Testis (tissue), 3 donors: ENCODE measurements around the gene PNO1. TPM values are rescaled to one million over a fixed set of nuclear protein-coding genes. Genes with fewer than 3 reads are reported as not detected.

ENCODE experiments used
- DNase-seq: peaks from one replicate; pipeline ENCODE4 v3.0.0-alpha.2; 2019
- H3K27ac ChIP-seq, 2 donors: fragments of 200-600 bp; sonication (generic); one replicate each; pipeline ENCODE4 v1.5.1; 2019
- H3K27me3 ChIP-seq: fragments of 200-600 bp; sonication (generic); one replicate; pipeline ENCODE4 v1.5.1; 2019
- H3K36me3 ChIP-seq: fragments of 200-600 bp; sonication (generic); one replicate; pipeline ENCODE4 v1.5.1; 2017; ENCODE audit warnings: low read depth; ENCODE audit errors: missing control alignments
- H3K4me1 ChIP-seq: fragments of 200-600 bp; sonication (generic); one replicate; pipeline ENCODE4 v1.5.1; 2019
- H3K4me3 ChIP-seq, 2 donors: fragments of 200-600 bp; sonication (generic); one replicate each; pipeline ENCODE4 v1.5.1; 2017 to 2019
- H3K9me3 ChIP-seq: fragments of 200-600 bp; sonication (generic); one replicate; pipeline ENCODE4 v1.5.1; 2017
- CTCF ChIP-seq, 3 experiments: fragments of 450-650 bp in 2 of 3; fragments of 200-600 bp in 1 of 3; sonication (generic) in 1 of 3; IDR thresholded peaks; one replicate each; pipeline ENCODE4 v1.5.1; 2016 to 2019; ENCODE audit warnings: antibody characterized with exemption in 3 of 3, mild to moderate bottlenecking in 2 of 3, moderate library complexity in 1 of 3
- POLR2A ChIP-seq: fragments of 450-650 bp; IDR thresholded peaks from one replicate; pipeline ENCODE4 v1.6.1; 2017; ENCODE audit warnings: antibody characterized with exemption, mild to moderate bottlenecking, moderate library complexity
- WGBS, 2 donors: methylation state at CpG; one replicate each; pipeline ENCODE4 v1.1.5; 2018; 5-methylcytosine and 5-hydroxymethylcytosine counted together
- intact Hi-C: fragments of 100-400 bp; cut with DNase I; formaldehyde crosslinking; loops from one replicate; pipeline ENCODE4 v1.15.1; 2023; ENCODE audit warnings: low total_unique reads
- polyA plus RNA-seq: library from polyadenylated mRNA; stranded (reverse); fragments of 350-450 nt; fragmentation: Illumina TruSeq; extraction: RNeasy Lipid Tissue Mini Kit (QIAGEN cat#74804); gene quantifications from one replicate; pipeline ENCODE4 v1.2.3, GENCODE V29; 2014; ENCODE audit warnings: low read depth, low replicate concordance; ENCODE audit not compliant: insufficient read depth
- total RNA-seq, 2 donors: library from RNA; depleted of rRNA; stranded (reverse); fragments of >200 nt; gene quantifications; one replicate each; pipeline ENCODE4 v1.2.3, GENCODE V29; 2016

PNO1 gene
- total and polyA plus RNA-seq, 3 donors from 2014 or later: 13.3 to 18.4 (median 15.4) TPM

GRCh38 chr2:68203587-68203986 lies 45.9 kb downstream of the PNO1 start:
- Histone ChIP-seq H3K4me1 (peaks cover 10% of the 10 kb centered on the region), H3K9me3 (no peaks in the 10 kb centered on the region), H3K4me3 (no peak overlapping the region), H3K27ac (no peak overlapping the region), H3K27me3 (no peaks in the 10 kb centered on the region), H3K36me3 (no peaks in the 10 kb centered on the region)
- intact Hi-C loops: no loop called here
- TF ChIP-seq POLR2A: no peak
- no peak for TF ChIP-seq CTCF (IDR thresholded peaks at IDR 0.05)
- 34 to 57% methylated on average over 3 of the region's 3 CpGs for WGBS, 2 donors
- DNase-seq: no peak

DNA sequence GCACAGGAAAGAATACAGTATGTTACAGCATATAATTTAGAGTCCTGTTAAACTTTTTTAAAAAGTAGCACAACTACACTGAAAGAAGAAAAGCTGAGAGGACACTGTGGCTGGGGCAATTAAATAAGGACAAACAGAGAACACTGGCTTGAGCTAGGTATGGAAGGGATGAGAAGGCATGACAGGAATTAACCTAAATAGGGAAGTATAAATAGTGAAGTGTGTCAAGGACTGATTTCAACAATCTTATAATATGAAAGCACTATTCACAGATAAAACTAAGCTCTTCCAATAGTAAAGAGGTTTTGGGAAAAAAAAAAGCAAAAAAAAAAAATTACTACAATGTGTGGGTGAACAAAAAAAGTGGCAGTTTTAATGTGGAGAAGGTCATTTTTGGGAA lies 49.1 kb downstream of the PNO1 start:
- Histone ChIP-seq H3K27ac (no peak overlapping the region), H3K36me3 (no peaks in the 10 kb centered on the region), H3K27me3 (no peaks in the 10 kb centered on the region), H3K4me1 (peaks cover 10% of the 10 kb centered on the region), H3K4me3 (no peak overlapping the region), H3K9me3 (no peaks in the 10 kb centered on the region)
- DNase-seq: no peak
- intact Hi-C loops: no loop called here
- TF ChIP-seq CTCF (IDR thresholded peaks at IDR 0.05) (no peak), POLR2A (no peak)

GRCh38 chr2:68214381-68214780 lies 56.7 kb downstream of the PNO1 start:
- Histone ChIP-seq H3K4me3 (no peak overlapping the region), H3K36me3 (no peaks in the 10 kb centered on the region), H3K4me1 (no peaks in the 10 kb centered on the region), H3K27me3 (no peaks in the 10 kb centered on the region), H3K9me3 (no peaks in the 10 kb centered on the region), H3K27ac (no peak overlapping the region)
- no peak for DNase-seq
- intact Hi-C loops: no loop called here
- WGBS, 2 donors: 80 to 86% methylated on average over 5 of the region's 5 CpGs
- no peak for TF ChIP-seq POLR2A
- no peak for TF ChIP-seq CTCF (IDR thresholded peaks at IDR 0.05)

DNA sequence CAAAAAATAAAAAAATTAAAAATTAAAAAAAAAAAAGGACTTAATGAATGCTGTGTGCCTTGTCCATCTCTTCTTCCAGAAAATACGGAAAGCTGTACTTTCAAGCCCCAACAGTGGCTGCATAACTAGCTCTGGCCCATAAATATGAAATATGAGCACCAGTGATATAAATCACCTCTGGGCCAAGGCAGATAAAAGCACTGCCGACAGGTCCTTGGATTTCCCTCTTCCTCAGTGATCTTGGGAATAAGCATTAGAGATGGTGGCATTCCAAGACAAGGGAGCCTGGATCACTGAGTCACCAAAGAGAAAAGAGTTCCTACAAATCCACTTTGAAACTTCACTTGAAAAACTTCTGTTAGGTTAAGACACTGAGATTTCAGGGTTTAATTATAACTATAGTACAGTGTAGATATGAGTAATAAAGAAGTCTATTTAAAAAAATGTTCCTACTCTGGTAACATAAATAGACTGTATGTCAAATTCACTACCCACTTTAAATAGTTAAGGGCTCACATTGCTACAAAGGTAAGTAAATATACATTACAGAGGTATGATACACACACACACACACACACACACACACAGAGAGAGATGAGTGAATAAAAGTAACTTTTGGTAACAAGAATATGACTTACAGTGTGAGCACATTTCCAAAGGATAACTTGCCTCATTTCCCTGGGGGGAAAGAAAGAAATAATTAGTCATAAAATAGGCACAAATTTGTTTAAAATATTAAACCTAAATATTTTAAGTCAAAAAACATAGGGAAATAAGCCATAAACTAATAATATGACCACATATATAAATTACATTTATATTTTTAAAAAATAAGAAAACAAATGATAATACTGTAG lies 59.0 kb downstream of the PNO1 start:
- Histone ChIP-seq H3K27me3 (no peaks in the 10 kb centered on the region), H3K36me3 (no peaks in the 10 kb centered on the region), H3K4me1 (no peaks in the 10 kb centered on the region), H3K9me3 (no peaks in the 10 kb centered on the region), H3K27ac (no peak overlapping the region), H3K4me3 (no peak overlapping the region)
- intact Hi-C loops: no loop called here
- WGBS, 2 donors: 49 to 63% methylated on average over 2 of the region's 2 CpGs
- TF ChIP-seq CTCF (IDR thresholded peaks at IDR 0.05) (no peak), POLR2A (no peak)
- DNase-seq: no peak

- no peak for DNase-seq
- Histone ChIP-seq H3K27ac (no peak overlapping the region), H3K4me1 (no peaks in the 10 kb centered on the region), H3K36me3 (no peaks in the 10 kb centered on the region), H3K9me3 (no peaks in the 10 kb centered on the region), H3K4me3 (no peak overlapping the region), H3K27me3 (no peaks in the 10 kb centered on the region)
- no peak for TF ChIP-seq POLR2A
- no peak for TF ChIP-seq CTCF (IDR thresholded peaks at IDR 0.05)
- WGBS, 2 donors: 58 to 63% methylated on average over 3 of the region's 3 CpGs
- intact Hi-C loops: no loop called here
Measured at GRCh38 chr2:68217729-68218128, 60.0 kb downstream of the PNO1 start.
